ENCODE data around the gene EI24.

Gene EI24

GRCh38 chr11:125551835-125552342 lies 17.4 kb upstream of the EI24 start:
- TF ChIP-seq CTCF (IDR thresholded peaks at IDR 0.05), result no peak

GRCh38 chr11:125552927-125553326 lies 16.4 kb upstream of the EI24 start:
- no peak for TF ChIP-seq CTCF (IDR thresholded peaks at IDR 0.05)

- TF ChIP-seq CTCF (IDR thresholded peaks at IDR 0.05), result no peak
These were observed 15.9 kb upstream of the EI24 start for GRCh38 chr11:125553357-125553756.

GRCh38 chr11:125554038-125554437 lies 15.2 kb upstream of the EI24 start:
- no peak for TF ChIP-seq CTCF (IDR thresholded peaks at IDR 0.05)

GRCh38 chr11:125559888-125560287 lies 9.4 kb upstream of the EI24 start:
- no peak for TF ChIP-seq CTCF (IDR thresholded peaks at IDR 0.05)

GRCh38 chr11:125561924-125562323 lies 7.4 kb upstream of the EI24 start:
- TF ChIP-seq CTCF (IDR thresholded peaks at IDR 0.05), result no peak

GRCh38 chr11:125562430-125562829 lies 6.8 kb upstream of the EI24 start:
- no peak for TF ChIP-seq CTCF (IDR thresholded peaks at IDR 0.05)

GRCh38 chr11:125564357-125564756 lies 4.9 kb upstream of the EI24 start:
- no peak for TF ChIP-seq CTCF (IDR thresholded peaks at IDR 0.05)

Measured in LNCAP (cell line).